Effector memory CD8-positive, alpha-beta T cell (primary cell): ENCODE results near the gene DUSP15.
"Not testable (repeated sequence)": the region's sequence is repeated elsewhere in the genome, so short reads cannot be mapped to it uniquely, and the experiment has no call there.

Experiments
- ATAC-seq: fragments of 150-1000 bp; cut with Tn5 transposase; replicated peaks from 2 replicates; pipeline ENCODE4 v1.10.0; 2021; ENCODE audit warnings: mild to moderate bottlenecking, moderate library complexity
- DNase-seq, 3 experiments: peaks; one replicate each; pipeline ENCODE4 v3.0.0; 2021
- H3K27ac Mint-ChIP-seq, 2 donors: one replicate each; pipeline ENCODE4 v1.8.0; 2022; ENCODE audit warnings: mild to moderate bottlenecking in 2 of 2, mixed read lengths in 2 of 2, moderate library complexity in 2 of 2
- H3K27me3 Mint-ChIP-seq, 2 donors: one replicate each; pipeline ENCODE4 v1.8.0; 2022; ENCODE audit warnings: mixed read lengths in 2 of 2
- H3K36me3 Mint-ChIP-seq: one replicate; pipeline ENCODE4 v1.8.0; 2022; ENCODE audit warnings: mild to moderate bottlenecking, moderate library complexity, mixed read lengths; ENCODE audit not compliant: insufficient read depth
- H3K4me1 Mint-ChIP-seq, 2 donors: one replicate each; pipeline ENCODE4 v1.8.0; 2022; ENCODE audit warnings: low read depth in 2 of 2, mixed read lengths in 2 of 2
- H3K4me3 Mint-ChIP-seq, 2 donors: one replicate each; pipeline ENCODE4 v1.8.0; 2022; ENCODE audit warnings: mild to moderate bottlenecking in 2 of 2, mixed read lengths in 2 of 2, moderate library complexity in 2 of 2
- H3K9me3 Mint-ChIP-seq, 2 donors: one replicate each; pipeline ENCODE4 v1.8.0; 2022; ENCODE audit warnings: mixed read lengths in 2 of 2

The DUSP15 gene

GRCh38 chr20:31824125-31824485 lies 46.2 kb downstream of the DUSP15 start:
- ATAC-seq (no peak), DNase-seq (no peak)
- no peaks in the 10 kb centered on the region for H3K36me3 Mint-ChIP-seq
- H3K4me3 Mint-ChIP-seq = no peak overlapping the region
- H3K27me3 Mint-ChIP-seq = no peaks in the 10 kb centered on the region
- H3K4me1 Mint-ChIP-seq = peaks cover 4% of the 10 kb centered on the region in 2 donors
- no peak overlapping the region for H3K27ac Mint-ChIP-seq
- no peaks in the 10 kb centered on the region for H3K9me3 Mint-ChIP-seq

GRCh38 chr20:31823360-31824124 lies 46.8 kb downstream of the DUSP15 start:
- DNase-seq (no peak), ATAC-seq (no peak)
- Mint-ChIP-seq H3K36me3 (no peaks in the 10 kb centered on the region), H3K4me3 (no peak overlapping the region), H3K27ac (no peak overlapping the region), H3K4me1 (peaks cover 4% of the 10 kb centered on the region in 2 donors), H3K9me3 (no peaks in the 10 kb centered on the region), H3K27me3 (no peaks in the 10 kb centered on the region)

- H3K36me3 Mint-ChIP-seq = no peaks in the 10 kb centered on the region
- peak; percentile 72 to 75 (median 75) for DNase-seq
- peak; percentile 90 for ATAC-seq
- H3K9me3 Mint-ChIP-seq = no peaks in the 10 kb centered on the region
- H3K27ac Mint-ChIP-seq = no peak overlapping the region
- no peaks in the 10 kb centered on the region for H3K27me3 Mint-ChIP-seq
- peaks cover 4% of the 10 kb centered on the region in 2 donors for H3K4me1 Mint-ChIP-seq
- peak overlapping the region in 1 of 2 donors; percentile 59 for H3K4me3 Mint-ChIP-seq
These were observed 47.7 kb downstream of the DUSP15 start for GRCh38 chr20:31822421-31823330.

DNA sequence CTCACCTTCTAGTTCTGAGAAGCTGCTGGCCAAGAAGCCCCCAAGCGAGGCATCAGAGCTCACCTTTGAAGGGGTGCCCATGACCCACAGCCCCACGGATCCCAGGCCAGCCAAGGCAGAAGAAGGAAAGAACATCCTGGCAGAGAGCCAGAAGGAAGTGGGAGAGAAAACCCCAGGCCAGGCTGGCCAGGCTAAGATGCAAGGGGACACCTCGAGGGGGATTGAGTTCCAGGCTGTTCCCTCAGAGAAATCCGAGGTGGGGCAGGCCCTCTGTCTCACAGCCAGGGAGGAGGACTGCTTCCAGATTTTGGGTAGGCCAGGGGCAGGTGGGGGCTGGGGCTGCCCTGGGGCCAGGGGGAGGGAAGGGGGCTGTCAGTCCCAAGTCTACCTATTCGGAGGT lies 48.9 kb downstream of the DUSP15 start:
- Mint-ChIP-seq H3K4me1 (peaks cover 4% of the 10 kb centered on the region in 2 donors), H3K27me3 (no peaks in the 10 kb centered on the region), H3K27ac (no peak overlapping the region), H3K4me3 (no peak overlapping the region), H3K36me3 (no peaks in the 10 kb centered on the region), H3K9me3 (no peaks in the 10 kb centered on the region)
- DNase-seq (no peak), ATAC-seq (no peak)

DNA sequence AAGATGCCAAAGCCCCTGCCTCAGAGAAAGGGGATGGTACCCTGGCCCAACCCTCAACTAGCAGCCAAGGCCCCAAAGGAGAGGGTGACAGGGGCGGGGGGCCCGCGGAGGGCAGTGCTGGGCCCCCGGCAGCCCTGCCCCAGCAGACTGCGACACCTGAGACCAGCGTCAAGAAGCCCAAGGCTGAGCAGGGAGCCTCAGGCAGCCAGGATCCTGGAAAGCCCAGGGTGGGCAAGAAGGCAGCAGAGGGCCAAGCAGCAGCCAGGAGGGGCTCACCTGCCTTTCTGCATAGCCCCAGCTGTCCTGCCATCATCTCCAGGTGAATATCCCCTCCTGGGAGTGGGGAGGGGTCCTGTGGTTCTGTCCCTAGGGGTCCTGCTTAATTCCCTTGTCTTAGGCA lies 50.1 kb downstream of the DUSP15 start:
- H3K36me3 Mint-ChIP-seq = no peaks in the 10 kb centered on the region
- no peaks in the 10 kb centered on the region for H3K9me3 Mint-ChIP-seq
- DNase-seq (no peak), ATAC-seq (no peak)
- H3K27ac Mint-ChIP-seq = no peak overlapping the region
- no peaks in the 10 kb centered on the region for H3K27me3 Mint-ChIP-seq
- peaks cover 4% of the 10 kb centered on the region in 2 donors for H3K4me1 Mint-ChIP-seq
- no peak overlapping the region for H3K4me3 Mint-ChIP-seq

- no peaks in the 10 kb centered on the region for H3K36me3 Mint-ChIP-seq
- H3K4me3 Mint-ChIP-seq = no peak within 1 kb of the TSS
- peaks cover 4% of the 10 kb centered on the region in 2 donors for H3K4me1 Mint-ChIP-seq
- DNase-seq (no peak), ATAC-seq (no peak)
- no peaks in the 10 kb centered on the region for H3K27me3 Mint-ChIP-seq
- H3K9me3 Mint-ChIP-seq = no peaks in the 10 kb centered on the region
- H3K27ac Mint-ChIP-seq = no peak within 1 kb of the TSS
These were observed 51.1 kb downstream of the DUSP15 start, which contains the start of gene MYLK2 for GRCh38 chr20:31819083-31819784. Gene MYLK2, plus strand, starts transcription at chr20:31819356. Its CDS starts 225 bp downstream, at chr20:31819581.

- Mint-ChIP-seq H3K4me1 (peaks cover 4% of the 10 kb centered on the region in 2 donors), H3K9me3 (no peaks in the 10 kb centered on the region), H3K27ac (no peak overlapping the region), H3K27me3 (no peaks in the 10 kb centered on the region), H3K36me3 (no peaks in the 10 kb centered on the region), H3K4me3 (no peak overlapping the region)
- no peak for ATAC-seq
- no peak for DNase-seq
These were observed 51.9 kb downstream of the DUSP15 start for GRCh38 chr20:31818376-31818908.

DNA sequence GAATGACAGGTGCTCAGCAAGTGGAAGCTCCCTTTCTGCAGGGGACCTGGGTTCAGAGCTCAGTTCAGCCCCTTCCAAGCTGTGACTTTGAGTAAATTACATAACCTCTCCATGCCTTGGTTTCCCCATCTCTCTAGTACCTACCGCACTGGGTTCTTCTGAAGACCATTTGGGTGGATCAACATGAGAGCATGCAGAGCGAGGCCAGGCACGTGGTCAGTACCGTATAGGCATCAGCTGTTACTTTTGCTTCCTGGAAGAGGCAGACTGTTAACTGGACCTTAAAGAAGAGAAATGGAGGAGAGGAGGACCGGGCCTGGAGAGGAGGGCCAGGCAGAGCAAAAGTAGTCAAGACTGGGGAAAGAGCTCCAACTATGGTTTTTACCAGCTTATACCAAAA lies 52.9 kb downstream of the DUSP15 start:
- H3K4me3 Mint-ChIP-seq = no peak overlapping the region
- H3K27ac Mint-ChIP-seq = no peak overlapping the region
- no peaks in the 10 kb centered on the region for H3K4me1 Mint-ChIP-seq
- H3K9me3 Mint-ChIP-seq = no peaks in the 10 kb centered on the region
- ATAC-seq (no peak), DNase-seq (no peak)
- no peaks in the 10 kb centered on the region for H3K36me3 Mint-ChIP-seq
- no peaks in the 10 kb centered on the region for H3K27me3 Mint-ChIP-seq

DNA sequence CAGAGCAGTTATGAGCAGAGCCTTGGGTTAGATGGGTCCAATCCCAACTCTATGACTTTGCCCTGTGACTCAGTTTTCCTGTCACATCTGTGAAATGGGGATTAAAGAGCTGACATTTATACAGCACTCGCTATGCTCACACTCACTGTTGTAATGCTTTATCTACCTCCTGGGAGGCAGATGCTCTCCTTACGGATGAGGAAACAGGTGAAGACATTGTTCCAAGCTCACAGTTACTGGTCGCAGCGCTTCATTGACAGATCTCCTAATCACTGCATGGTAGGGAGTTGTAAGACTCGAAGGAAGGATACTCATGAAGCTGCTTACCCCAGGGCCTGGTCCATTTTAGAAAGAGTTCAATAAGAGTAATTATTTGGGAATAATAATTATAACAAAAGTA lies 54.1 kb downstream of the DUSP15 start:
- Mint-ChIP-seq H3K9me3 (no peaks in the 10 kb centered on the region), H3K36me3 (no peaks in the 10 kb centered on the region), H3K4me3 (no peak overlapping the region), H3K4me1 (no peaks in the 10 kb centered on the region), H3K27ac (no peak overlapping the region), H3K27me3 (no peaks in the 10 kb centered on the region)
- ATAC-seq = no peak
- no peak for DNase-seq

DNA sequence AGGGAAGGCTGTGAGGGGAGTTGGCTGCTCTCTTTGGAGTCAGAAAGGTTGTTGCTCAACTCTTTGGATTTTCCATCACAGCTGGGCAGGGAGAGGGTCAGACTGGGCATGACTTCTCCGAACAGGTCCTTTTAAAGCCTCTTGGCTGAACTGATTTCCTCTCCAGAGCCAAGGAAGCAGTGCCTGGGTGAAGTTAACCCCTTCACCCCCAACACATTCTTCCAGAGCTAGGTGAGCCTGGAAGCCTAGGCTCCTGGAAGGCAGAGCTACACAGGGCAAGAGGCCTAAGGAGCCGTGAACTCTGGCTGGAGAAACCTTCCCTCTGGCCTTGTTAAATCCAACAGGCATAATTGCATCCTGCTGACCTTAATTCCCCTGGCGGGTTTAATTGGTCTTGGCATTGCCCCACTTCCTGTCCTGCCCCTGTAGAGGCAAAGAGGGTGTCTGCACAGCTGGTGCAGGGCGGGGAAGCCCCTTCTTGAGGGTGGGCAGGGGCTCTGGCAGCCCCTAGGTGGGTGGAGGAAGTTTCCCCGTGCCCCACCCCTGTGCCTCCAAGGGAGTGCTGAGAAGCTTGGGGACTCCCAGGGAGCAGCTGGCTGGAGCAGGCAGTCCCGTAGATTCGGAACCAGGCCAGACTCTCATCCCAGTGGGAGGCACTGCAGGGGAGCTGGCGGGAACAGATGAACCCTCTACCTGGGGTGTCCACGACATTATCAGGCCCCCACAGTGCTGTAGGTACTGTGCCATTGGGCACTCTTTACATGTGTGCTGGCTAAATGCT lies 54.7 kb downstream of the DUSP15 start:
- Mint-ChIP-seq H3K9me3 (no peaks in the 10 kb centered on the region), H3K36me3 (no peaks in the 10 kb centered on the region), H3K4me3 (no peak overlapping the region), H3K27me3 (no peaks in the 10 kb centered on the region), H3K4me1 (no peaks in the 10 kb centered on the region), H3K27ac (no peak overlapping the region)
- ATAC-seq = no peak
- no peak for DNase-seq

DNA sequence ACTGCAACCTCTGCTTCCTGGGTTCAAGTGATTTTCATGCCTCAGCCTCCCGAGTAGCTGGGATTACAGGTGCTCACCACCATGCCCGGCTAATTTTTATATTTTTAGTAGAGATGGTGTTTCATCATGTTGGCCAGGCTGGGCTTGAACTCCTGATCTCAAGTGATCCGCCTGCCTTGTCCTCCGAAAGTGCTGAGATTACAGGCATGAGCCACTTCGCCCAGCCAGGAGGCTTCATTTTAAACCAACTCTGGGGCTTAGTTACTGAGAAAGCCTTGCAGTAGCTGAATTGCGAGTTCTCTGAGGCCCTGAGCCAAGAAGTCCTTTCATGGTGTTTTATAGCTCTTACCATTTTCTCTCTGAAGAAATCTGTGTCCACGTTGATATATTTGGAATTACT lies 56.2 kb downstream of the DUSP15 start:
- H3K27ac Mint-ChIP-seq = not testable (repeated sequence)

DNA sequence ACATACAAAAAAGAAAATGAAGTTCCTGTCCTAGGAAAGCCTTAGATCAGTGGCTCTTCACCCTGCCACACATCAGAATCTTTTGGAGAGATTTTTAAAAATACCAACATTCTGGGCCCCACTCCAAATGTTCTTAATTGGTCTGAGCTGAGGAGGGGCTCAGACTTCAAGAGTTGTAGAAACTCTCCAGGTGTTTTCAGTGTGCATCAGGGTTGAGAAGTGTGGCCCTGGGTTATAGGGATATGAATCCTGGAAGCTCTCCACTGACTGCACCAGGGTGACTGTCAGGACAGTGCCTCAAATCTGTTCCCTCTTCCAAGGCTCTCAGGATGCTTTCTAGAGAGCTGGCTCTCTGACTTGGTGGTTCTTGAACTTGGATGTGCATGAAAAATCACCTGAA lies 56.7 kb downstream of the DUSP15 start:
- Mint-ChIP-seq H3K9me3 (no peaks in the 10 kb centered on the region), H3K4me3 (no peak overlapping the region), H3K27ac (no peak overlapping the region), H3K4me1 (no peaks in the 10 kb centered on the region), H3K27me3 (no peaks in the 10 kb centered on the region), H3K36me3 (no peaks in the 10 kb centered on the region)
- DNase-seq = no peak
- ATAC-seq = no peak

More for the DNA sequence above, 56.2 kb downstream of the DUSP15 start:
- H3K27me3 Mint-ChIP-seq, H3K4me1 Mint-ChIP-seq, DNase-seq, ATAC-seq, H3K9me3 Mint-ChIP-seq, H3K4me3 Mint-ChIP-seq, H3K36me3 Mint-ChIP-seq: not testable (repeated sequence)
